K562 (cell line): ENCODE data around the gene NLGN2. TPM values are rescaled to one million over a fixed set of nuclear protein-coding genes. Genes with fewer than 3 reads are reported as not detected.

Source experiments
- ASH1L ChIP-seq: fragments of 450-650 bp; IDR thresholded peaks from 2 replicates; pipeline ENCODE4 v1.6.1; 2018; ENCODE audit warnings: borderline replicate concordance, mild to moderate bottlenecking, low read depth; ENCODE audit not compliant: partially characterized antibody
- CBX3 ChIP-seq, 2 experiments: IDR thresholded peaks; 1 replicate in 1 of 2; 2 replicates in 1 of 2; pipeline ENCODE4 v1.6.1; 2012; ENCODE audit warnings: inconsistent platforms in 2 of 2, low read length in 2 of 2, borderline replicate concordance in 1 of 2, control low read depth in 1 of 2
- E2F5 ChIP-seq: sonication (generic); formaldehyde crosslinking; IDR thresholded peaks from 2 replicates; pipeline ENCODE4 v1.8.0; 2022; ENCODE audit warnings: mild to moderate bottlenecking, missing genetic modification reagents
- GABPB1 ChIP-seq: sonication (generic); formaldehyde crosslinking; IDR thresholded peaks from 2 replicates; pipeline ENCODE4 v1.8.0; 2022; ENCODE audit warnings: mild to moderate bottlenecking, missing genetic modification reagents
- NFIC ChIP-seq: fragments of 450-650 bp; IDR thresholded peaks from 2 replicates; pipeline ENCODE4 v1.6.1; 2017; ENCODE audit warnings: mild to moderate bottlenecking, inconsistent platforms
- PRDM10 ChIP-seq: fragments of 450-650 bp; IDR thresholded peaks from 2 replicates; pipeline ENCODE4 v1.6.1; 2018; ENCODE audit not compliant: partially characterized antibody
- SMC3 ChIP-seq: conservative IDR thresholded peaks from 2 replicates; pipeline ENCODE4 v1.6.1; 2011; ENCODE audit warnings: low read depth, low read length, improper control_type of control experiment; ENCODE audit not compliant: insufficient read depth
- ZBTB33 ChIP-seq: sonication (generic); formaldehyde crosslinking; IDR thresholded peaks from 2 replicates; pipeline ENCODE4 v1.8.1; 2023; ENCODE audit warnings: mild to moderate bottlenecking, missing genetic modification reagents
- ZNF318 ChIP-seq, 2 experiments: fragments of 450-650 bp; IDR thresholded peaks; 2 replicates each; pipeline ENCODE4 v1.6.1; 2016; ENCODE audit warnings: mild to moderate bottlenecking in 2 of 2, borderline replicate concordance in 1 of 2, low read depth in 1 of 2, moderate library complexity in 1 of 2
- ZNF695 ChIP-seq: fragments of 450-650 bp; formaldehyde crosslinking; IDR thresholded peaks from 2 replicates; pipeline ENCODE4 v1.4.0; 2020; ENCODE audit warnings: mild to moderate bottlenecking, moderate library complexity
- ZNF778 ChIP-seq: fragments of 450-650 bp; formaldehyde crosslinking; IDR thresholded peaks from 2 replicates; pipeline ENCODE4 v1.4.0; 2020; ENCODE audit warnings: mild to moderate bottlenecking, moderate library complexity
- polyA plus RNA-seq, 8 experiments: library from polyadenylated mRNA; depleted of rRNA in 4 of 8; stranded (reverse) in 5 of 8; unstranded in 3 of 8; fragments of >200 nt; fragmentation: Nextera tagmentation in 2 of 8; fragmentation: Illumina TruSeq in 1 of 8; extraction: Ambion mirVana in 2 of 8; extraction: Trizol in 1 of 8; gene quantifications; 2 replicates each; pipeline versions ENCODE4 v1.2.1 to v1.2.3, GENCODE V29; 2011 to 2014; ENCODE audit warnings: inconsistent platforms in 1 of 8, missing spikeins in 1 of 8
- total RNA-seq, 7 experiments: library from RNA; depleted of rRNA in 6 of 7; stranded (reverse); fragments of >200 nt in 6 of 7; fragmentation: Illumina TruSeq in 2 of 7; extraction: Trizol in 2 of 7; gene quantifications; 2 replicates each; pipeline versions ENCODE4 v1.2.1 to v1.2.3, GENCODE V29; 2011 to 2021; ENCODE audit warnings: low replicate concordance in 1 of 7

Gene NLGN2
- total and polyA plus RNA-seq, 9 of the 15 experiments (the other 6 are each of a cell fraction or from before 2014, with no cell fraction given), result 0.11 to 7.8 (median 0.77) TPM

GRCh38 chr17:7410634-7411426 lies 3.2 kb downstream of the NLGN2 start (continued):
- TF ChIP-seq ZNF695, result no peak
- no peak for TF ChIP-seq E2F5 (CRISPR knock-in tag)
- TF ChIP-seq ZNF318 (IDR thresholded peaks at IDR 0.05; ENCODE audit: borderline replicate concordance in 1 of 2, low read depth in 1 of 2), result no peak
- no peak for TF ChIP-seq SMC3
- 0 out of 2 replicates have a peak, but pooled peaks have one; percentile 32 for TF ChIP-seq ZBTB33 (CRISPR knock-in tag)
- no peak for TF ChIP-seq ASH1L
- TF ChIP-seq PRDM10, result peak; percentile 42
- TF ChIP-seq ZNF778, result no peak
- TF ChIP-seq NFIC, result no peak
- no peak for TF ChIP-seq CBX3 (IDR thresholded peaks at IDR 0.05; ENCODE audit: borderline replicate concordance in 1 of 2, low read length in 2 of 2)
- TF ChIP-seq GABPB1, result no peak
